ENCODE measurements around the gene POLG. TPM values are rescaled to one million over a fixed set of nuclear protein-coding genes. Genes with fewer than 3 reads are reported as not detected.
A peak's percentile ranks its signal among the peaks of the same experiment; 100 is the strongest.

Gene POLG
- polyA plus RNA-seq, 1 of the 3 experiments (the other 2 are of a cell fraction) = 24.9 TPM

DNA sequence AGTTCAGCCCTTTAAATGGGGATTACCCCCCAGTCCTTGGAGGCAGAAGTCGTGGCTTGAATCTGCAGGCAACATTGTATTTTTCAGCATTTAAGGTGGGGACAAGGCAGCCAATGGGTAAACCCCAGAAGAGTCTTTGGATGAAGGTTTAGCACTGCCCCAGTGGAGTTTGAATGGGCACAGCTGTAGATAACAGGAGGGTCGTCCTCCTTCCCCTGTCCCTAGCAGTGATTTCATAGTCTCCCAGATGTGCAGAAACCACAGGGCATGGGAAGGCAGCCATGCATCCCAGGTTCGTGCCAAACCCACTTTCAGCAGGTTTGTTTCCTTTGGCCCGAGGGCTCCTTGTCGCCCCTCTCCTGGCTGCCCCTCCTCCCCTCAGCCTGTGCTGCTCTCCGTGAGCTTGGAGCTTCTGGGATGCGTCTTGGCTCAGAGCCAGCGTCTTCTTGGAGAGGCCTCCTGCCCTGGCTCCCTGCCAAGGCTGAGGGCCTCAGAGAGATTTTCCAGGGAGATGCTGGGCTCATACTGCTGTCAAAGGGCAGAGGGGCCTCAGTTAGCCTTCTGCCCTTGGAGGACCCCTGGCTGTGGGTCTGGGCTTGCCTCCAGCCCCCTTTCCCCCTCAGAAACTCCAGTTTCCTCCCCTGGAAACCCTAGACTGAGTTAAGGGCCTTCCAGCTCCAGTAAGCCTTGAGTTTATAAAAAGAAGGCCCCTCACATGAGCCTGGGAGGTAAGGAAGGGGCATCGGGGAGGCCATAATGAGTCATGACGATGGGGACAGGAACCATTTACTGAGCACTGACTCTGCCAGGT, 48.9 kb upstream of the POLG start:
- 10% methylated on average over 6 of the region's 10 CpGs for WGBS (ENCODE audit: low lambda C conversion rate)
- Histone ChIP-seq H3K4me3 (ENCODE audit: low read depth in 2 of 2, low read length in 1 of 2) (no peak overlapping the region), H3K9me3 (no peaks in the 10 kb centered on the region), H3K79me2 (ENCODE audit: insufficient read depth) (no peaks in the 10 kb centered on the region), H2AFZ (ENCODE audit: low read depth) (no peak overlapping the region), H3K9me2 (no peaks in the 10 kb centered on the region), H3K4me2 (peak overlapping the region; percentile 63), H3K27ac (ENCODE audit: low read depth in 2 of 2, low read length in 1 of 2) (peak overlapping the region; percentile 40 to 92; a peak in 3 of 4 replicates), H3K9ac (no peak overlapping the region), H4K20me1 (ENCODE audit: insufficient read depth) (no peaks in the 10 kb centered on the region), H3F3A (replicated peaks; ENCODE audit: insufficient read depth) (peaks cover 5% of the 10 kb centered on the region), H3K4me1 (ENCODE audit: control insufficient read depth in 1 of 2, insufficient read depth in 2 of 2, low read depth in 1 of 2, low read length in 1 of 2) (peaks cover 10 to 78% of the 10 kb centered on the region in 2 experiments), H3K27me3 (ENCODE audit: insufficient read depth) (no peaks in the 10 kb centered on the region), H3K36me3 (replicated peaks in 1 of 2; ENCODE audit: control insufficient read depth in 1 of 2, insufficient read depth in 2 of 2, low read length in 1 of 2) (no peaks in the 10 kb centered on the region)
- TF ChIP-seq GABPA (IDR thresholded peaks at IDR 0.05; ENCODE audit: low read depth) (no peak), MXI1 (IDR thresholded peaks at IDR 0.05; ENCODE audit: low read depth, low read length) (peak; percentile 61), FOXJ3 (CRISPR knock-in tag; IDR thresholded peaks at IDR 0.05) (peak; percentile 96), POLR2AphosphoS5 (IDR thresholded peaks at IDR 0.05; ENCODE audit: low read depth, low read length) (peak; percentile 25; the same call in 1 of the 2 replicates), TCF12 (IDR thresholded peaks at IDR 0.05) (peak; percentile 41), YY1 (IDR thresholded peaks at IDR 0.05; ENCODE audit: low read depth) (no peak), EZH2phosphoT487 (IDR thresholded peaks at IDR 0.05; ENCODE audit: borderline replicate concordance, low read depth) (no peak), RCOR1 (IDR thresholded peaks at IDR 0.05; ENCODE audit: low read length) (peak; percentile 80; the same call in 1 of the 2 replicates), MEF2A (IDR thresholded peaks at IDR 0.05; ENCODE audit: borderline replicate concordance, low read depth) (no peak), EP300 (IDR thresholded peaks at IDR 0.05; ENCODE audit: borderline replicate concordance in 1 of 2, low read depth in 1 of 2, low read length in 1 of 2) (peak; percentile 21 to 65; a peak in 2 of 4 replicates), RAD21 (IDR thresholded peaks at IDR 0.05; ENCODE audit: low read length) (peak; percentile 7; the same call in 1 of the 2 replicates), GATA2 (CRISPR knock-in tag; IDR thresholded peaks at IDR 0.05) (peak; percentile 86), NFIC (IDR thresholded peaks at IDR 0.05; ENCODE audit: borderline replicate concordance) (peak; percentile 99), CHD2 (IDR thresholded peaks at IDR 0.05; ENCODE audit: low read length, partially characterized antibody) (peak; percentile 90)
- TF ChIP-seq, protein P1, sequence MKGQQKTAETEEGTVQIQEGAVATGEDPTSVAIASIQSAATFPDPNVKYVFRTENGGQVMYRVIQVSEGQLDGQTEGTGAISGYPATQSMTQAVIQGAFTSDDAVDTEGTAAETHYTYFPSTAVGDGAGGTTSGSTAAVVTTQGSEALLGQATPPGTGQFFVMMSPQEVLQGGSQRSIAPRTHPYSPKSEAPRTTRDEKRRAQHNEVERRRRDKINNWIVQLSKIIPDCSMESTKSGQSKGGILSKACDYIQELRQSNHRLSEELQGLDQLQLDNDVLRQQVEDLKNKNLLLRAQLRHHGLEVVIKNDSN (IDR thresholded peaks at IDR 0.05; ENCODE audit: borderline replicate concordance, low read depth) = no peak
- DNase-seq = peak; percentile 81
- CTCF ChIA-PET = interaction anchor here (0.7 to 31.1 kb wide), 9 partner anchors 10 to 66 kb away, joined by 3 to 766 read pairs (median 4); no protein-coding TSS in a partner anchor
- POLR2A ChIA-PET = interaction anchor here (0.8 to 1.7 kb wide), 4 partner anchors 16 to 21 kb away, joined by 3 to 5 read pairs (median 4); no protein-coding TSS in a partner anchor

Data from SK-N-SH (cell line).